K562 (cell line): ENCODE results near the gene ARMC12. TPM values are rescaled to one million over a fixed set of nuclear protein-coding genes. Genes with fewer than 3 reads are reported as not detected.
A peak's percentile ranks its signal among the peaks of the same experiment; 100 is the strongest.

ENCODE experiments used
- ATF1 ChIP-seq, 2 experiments: fragments of 450-650 bp in 1 of 2; IDR thresholded peaks; 2 replicates each; pipeline ENCODE4 v1.6.1; 2016; ENCODE audit warnings: missing compliant biosample characterization in 1 of 2, missing genetic modification characterization in 1 of 2
- EHMT2 ChIP-seq: fragments of 450-650 bp; IDR thresholded peaks from 2 replicates; pipeline ENCODE4 v1.6.1; 2018; ENCODE audit warnings: antibody characterized with exemption
- FOXM1 ChIP-seq, 2 experiments: fragments of 450-650 bp in 1 of 2; sonication (generic) in 1 of 2; formaldehyde crosslinking in 1 of 2; IDR thresholded peaks; 2 replicates each; pipeline versions ENCODE4 v1.6.1 to v1.9.0; 2017 to 2022; ENCODE audit warnings: low read depth in 2 of 2, mild to moderate bottlenecking in 2 of 2, missing genetic modification reagents in 1 of 2, moderate library complexity in 1 of 2
- IFI16 ChIP-seq: fragments of 250-450 bp; sonication (Bioruptor Pico); IDR thresholded peaks from 2 replicates; pipeline ENCODE4 v2.1.2; 2022; ENCODE audit warnings: mild to moderate bottlenecking, inconsistent platforms
- MEF2A ChIP-seq: IDR thresholded peaks from 2 replicates; pipeline ENCODE4 v1.6.1; 2011; ENCODE audit warnings: low read depth, mild to moderate bottlenecking, low read length, moderate library complexity; ENCODE audit not compliant: control insufficient read depth
- NR1H2 ChIP-seq: sonication (generic); formaldehyde crosslinking; IDR thresholded peaks from 2 replicates; pipeline ENCODE4 v1.4.0; 2020; ENCODE audit warnings: mild to moderate bottlenecking, missing genetic modification reagents
- RAD51 ChIP-seq: fragments of 450-650 bp; IDR thresholded peaks from 2 replicates; pipeline ENCODE4 v1.7.1; 2016; ENCODE audit warnings: low read depth, mild to moderate bottlenecking, borderline replicate concordance
- SIX5 ChIP-seq, 2 experiments: IDR thresholded peaks; 2 replicates each; pipeline ENCODE4 v1.6.1; 2011; ENCODE audit warnings: low read length in 2 of 2, borderline replicate concordance in 1 of 2, low read depth in 1 of 2, mild to moderate bottlenecking in 1 of 2, moderate library complexity in 1 of 2; ENCODE audit not compliant: insufficient read depth in 1 of 2
- SNIP1 ChIP-seq: fragments of 450-650 bp; IDR thresholded peaks from 2 replicates; pipeline ENCODE4 v1.7.1; 2017; ENCODE audit warnings: low read depth, mild to moderate bottlenecking
- SRSF7 ChIP-seq: fragments of 200-400 bp; formaldehyde crosslinking; optimal IDR thresholded peaks from 2 replicates; pipeline ENCODE3; 2017; ENCODE audit warnings: mild to moderate bottlenecking, low read depth, low read length
- TCF3 ChIP-seq: sonication (generic); formaldehyde crosslinking; IDR thresholded peaks from 2 replicates; pipeline ENCODE4 v1.4.0; 2020; ENCODE audit warnings: mild to moderate bottlenecking, missing genetic modification reagents
- TRIM28 ChIP-seq: fragments of 450-650 bp; IDR thresholded peaks from 2 replicates; pipeline ENCODE4 v1.6.1; 2017
- ZNF780A ChIP-seq: fragments of 250-450 bp; sonication (Bioruptor Pico); IDR thresholded peaks from 2 replicates; pipeline ENCODE4 v1.5.0; 2021; ENCODE audit warnings: mild to moderate bottlenecking
- ZSCAN29 ChIP-seq: fragments of 450-650 bp; IDR thresholded peaks from 2 replicates; pipeline ENCODE4 v1.6.1; 2017
- polyA plus RNA-seq, 8 experiments: library from polyadenylated mRNA; depleted of rRNA in 4 of 8; stranded (reverse) in 5 of 8; unstranded in 3 of 8; fragments of >200 nt; fragmentation: Nextera tagmentation in 2 of 8; fragmentation: Illumina TruSeq in 1 of 8; extraction: Ambion mirVana in 2 of 8; extraction: Trizol in 1 of 8; gene quantifications; 2 replicates each; pipeline versions ENCODE4 v1.2.1 to v1.2.3, GENCODE V29; 2011 to 2014; ENCODE audit warnings: inconsistent platforms in 1 of 8, missing spikeins in 1 of 8
- total RNA-seq, 7 experiments: library from RNA; depleted of rRNA in 6 of 7; stranded (reverse); fragments of >200 nt in 6 of 7; fragmentation: Illumina TruSeq in 2 of 7; extraction: Trizol in 2 of 7; gene quantifications; 2 replicates each; pipeline versions ENCODE4 v1.2.1 to v1.2.3, GENCODE V29; 2011 to 2021; ENCODE audit warnings: low replicate concordance in 1 of 7
- TF ChIP-seq, protein P1 (sequence below): sonication (generic); formaldehyde crosslinking; IDR thresholded peaks from 2 replicates; pipeline ENCODE4 v1.8.1; 2023; ENCODE audit warnings: mild to moderate bottlenecking, missing genetic modification reagents
- TF ChIP-seq, protein P2 (sequence below): sonication (generic); formaldehyde crosslinking; IDR thresholded peaks from 2 replicates; pipeline ENCODE4 v1.8.1; 2023; ENCODE audit warnings: missing genetic modification reagents, mild to moderate bottlenecking, borderline replicate concordance
- TF ChIP-seq, protein P3 (sequence below): sonication (generic); formaldehyde crosslinking; IDR thresholded peaks from 2 replicates; pipeline ENCODE4 v1.8.0; 2023; ENCODE audit warnings: mild to moderate bottlenecking, missing genetic modification reagents
- TF ChIP-seq, protein P4 (sequence below): fragments of 450-650 bp; formaldehyde crosslinking; IDR thresholded peaks from 2 replicates; pipeline ENCODE4 v1.4.0; 2022; ENCODE audit warnings: missing genetic modification characterization
- TF ChIP-seq, protein P5 (sequence below): sonication (generic); formaldehyde crosslinking; IDR thresholded peaks from 2 replicates; pipeline ENCODE4 v1.5.0; 2020; ENCODE audit warnings: missing genetic modification reagents

Gene ARMC12
- total and polyA plus RNA-seq, 9 of the 15 experiments (the other 6 are each of a cell fraction or from before 2014, with no cell fraction given) = 0.09 to 0.58 (median 0.31) TPM; not detected in 3

DNA sequence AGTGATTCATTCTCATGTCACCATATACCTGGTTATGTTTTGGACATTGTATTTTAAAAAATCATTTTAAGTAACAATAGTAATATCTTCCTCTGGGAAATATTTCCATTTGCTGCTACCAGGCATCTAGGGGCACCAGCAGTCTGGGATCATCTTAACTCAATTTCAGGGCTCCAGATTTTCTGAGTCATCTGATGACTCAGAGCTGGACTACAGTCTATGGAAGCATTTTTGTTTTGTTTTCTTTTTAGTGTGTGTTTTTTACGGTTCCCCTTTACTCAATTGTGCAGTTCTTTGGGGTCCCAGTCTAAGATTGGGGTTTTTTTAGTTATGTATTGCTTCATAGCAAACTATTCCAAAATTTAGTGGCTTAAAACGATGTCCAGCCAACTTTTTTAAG lies 42.4 kb upstream of the ARMC12 start (continued):
- TF ChIP-seq TRIM28 (peak; percentile 99), SNIP1 (no peak), SRSF7 (no peak), RAD51 (no peak), ZNF780A (CRISPR knock-in tag) (no peak), FOXM1 (IDR thresholded peaks at IDR 0.05; ENCODE audit: low read depth) (no peak), FOXM1 (CRISPR knock-in tag; IDR thresholded peaks at IDR 0.05; ENCODE audit: low read depth) (no peak), NR1H2 (CRISPR knock-in tag) (no peak), EHMT2 (0 out of 2 replicates have a peak, but pooled peaks have one; percentile 73), MEF2A (no peak), TCF3 (no peak), ZSCAN29 (no peak), SIX5 (IDR thresholded peaks at IDR 0.05; ENCODE audit: borderline replicate concordance in 1 of 2, insufficient read depth in 1 of 2, low read depth in 1 of 2, low read length in 2 of 2) (no peak), ATF1 (CRISPR knock-in tag; IDR thresholded peaks at IDR 0.05) (no peak), ATF1 (tag; IDR thresholded peaks at IDR 0.05) (no peak; the same call in 1 of the 2 replicates), IFI16 (no peak)
- TF ChIP-seq, protein P1, sequence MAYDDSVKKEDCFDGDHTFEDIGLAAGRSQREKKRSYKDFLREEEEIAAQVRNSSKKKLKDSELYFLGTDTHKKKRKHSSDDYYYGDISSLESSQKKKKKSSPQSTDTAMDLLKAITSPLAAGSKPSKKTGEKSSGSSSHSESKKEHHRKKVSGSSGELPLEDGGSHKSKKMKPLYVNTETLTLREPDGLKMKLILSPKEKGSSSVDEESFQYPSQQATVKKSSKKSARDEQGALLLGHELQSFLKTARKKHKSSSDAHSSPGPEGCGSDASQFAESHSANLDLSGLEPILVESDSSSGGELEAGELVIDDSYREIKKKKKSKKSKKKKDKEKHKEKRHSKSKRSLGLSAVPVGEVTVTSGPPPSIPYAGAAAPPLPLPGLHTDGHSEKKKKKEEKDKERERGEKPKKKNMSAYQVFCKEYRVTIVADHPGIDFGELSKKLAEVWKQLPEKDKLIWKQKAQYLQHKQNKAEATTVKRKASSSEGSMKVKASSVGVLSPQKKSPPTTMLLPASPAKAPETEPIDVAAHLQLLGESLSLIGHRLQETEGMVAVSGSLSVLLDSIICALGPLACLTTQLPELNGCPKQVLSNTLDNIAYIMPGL = no peak
- TF ChIP-seq, protein P2, sequence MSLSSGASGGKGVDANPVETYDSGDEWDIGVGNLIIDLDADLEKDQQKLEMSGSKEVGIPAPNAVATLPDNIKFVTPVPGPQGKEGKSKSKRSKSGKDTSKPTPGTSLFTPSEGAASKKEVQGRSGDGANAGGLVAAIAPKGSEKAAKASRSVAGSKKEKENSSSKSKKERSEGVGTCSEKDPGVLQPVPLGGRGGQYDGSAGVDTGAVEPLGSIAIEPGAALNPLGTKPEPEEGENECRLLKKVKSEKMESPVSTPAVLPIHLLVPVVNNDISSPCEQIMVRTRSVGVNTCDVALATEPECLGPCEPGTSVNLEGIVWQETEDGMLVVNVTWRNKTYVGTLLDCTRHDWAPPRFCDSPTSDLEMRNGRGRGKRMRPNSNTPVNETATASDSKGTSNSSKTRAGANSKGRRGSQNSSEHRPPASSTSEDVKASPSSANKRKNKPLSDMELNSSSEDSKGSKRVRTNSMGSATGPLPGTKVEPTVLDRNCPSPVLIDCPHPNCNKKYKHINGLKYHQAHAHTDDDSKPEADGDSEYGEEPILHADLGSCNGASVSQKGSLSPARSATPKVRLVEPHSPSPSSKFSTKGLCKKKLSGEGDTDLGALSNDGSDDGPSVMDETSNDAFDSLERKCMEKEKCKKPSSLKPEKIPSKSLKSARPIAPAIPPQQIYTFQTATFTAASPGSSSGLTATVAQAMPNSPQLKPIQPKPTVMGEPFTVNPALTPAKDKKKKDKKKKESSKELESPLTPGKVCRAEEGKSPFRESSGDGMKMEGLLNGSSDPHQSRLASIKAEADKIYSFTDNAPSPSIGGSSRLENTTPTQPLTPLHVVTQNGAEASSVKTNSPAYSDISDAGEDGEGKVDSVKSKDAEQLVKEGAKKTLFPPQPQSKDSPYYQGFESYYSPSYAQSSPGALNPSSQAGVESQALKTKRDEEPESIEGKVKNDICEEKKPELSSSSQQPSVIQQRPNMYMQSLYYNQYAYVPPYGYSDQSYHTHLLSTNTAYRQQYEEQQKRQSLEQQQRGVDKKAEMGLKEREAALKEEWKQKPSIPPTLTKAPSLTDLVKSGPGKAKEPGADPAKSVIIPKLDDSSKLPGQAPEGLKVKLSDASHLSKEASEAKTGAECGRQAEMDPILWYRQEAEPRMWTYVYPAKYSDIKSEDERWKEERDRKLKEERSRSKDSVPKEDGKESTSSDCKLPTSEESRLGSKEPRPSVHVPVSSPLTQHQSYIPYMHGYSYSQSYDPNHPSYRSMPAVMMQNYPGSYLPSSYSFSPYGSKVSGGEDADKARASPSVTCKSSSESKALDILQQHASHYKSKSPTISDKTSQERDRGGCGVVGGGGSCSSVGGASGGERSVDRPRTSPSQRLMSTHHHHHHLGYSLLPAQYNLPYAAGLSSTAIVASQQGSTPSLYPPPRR = no peak
- TF ChIP-seq, protein P3, sequence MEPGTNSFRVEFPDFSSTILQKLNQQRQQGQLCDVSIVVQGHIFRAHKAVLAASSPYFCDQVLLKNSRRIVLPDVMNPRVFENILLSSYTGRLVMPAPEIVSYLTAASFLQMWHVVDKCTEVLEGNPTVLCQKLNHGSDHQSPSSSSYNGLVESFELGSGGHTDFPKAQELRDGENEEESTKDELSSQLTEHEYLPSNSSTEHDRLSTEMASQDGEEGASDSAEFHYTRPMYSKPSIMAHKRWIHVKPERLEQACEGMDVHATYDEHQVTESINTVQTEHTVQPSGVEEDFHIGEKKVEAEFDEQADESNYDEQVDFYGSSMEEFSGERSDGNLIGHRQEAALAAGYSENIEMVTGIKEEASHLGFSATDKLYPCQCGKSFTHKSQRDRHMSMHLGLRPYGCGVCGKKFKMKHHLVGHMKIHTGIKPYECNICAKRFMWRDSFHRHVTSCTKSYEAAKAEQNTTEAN (CRISPR knock-in tag) = no peak
- TF ChIP-seq, protein P4, sequence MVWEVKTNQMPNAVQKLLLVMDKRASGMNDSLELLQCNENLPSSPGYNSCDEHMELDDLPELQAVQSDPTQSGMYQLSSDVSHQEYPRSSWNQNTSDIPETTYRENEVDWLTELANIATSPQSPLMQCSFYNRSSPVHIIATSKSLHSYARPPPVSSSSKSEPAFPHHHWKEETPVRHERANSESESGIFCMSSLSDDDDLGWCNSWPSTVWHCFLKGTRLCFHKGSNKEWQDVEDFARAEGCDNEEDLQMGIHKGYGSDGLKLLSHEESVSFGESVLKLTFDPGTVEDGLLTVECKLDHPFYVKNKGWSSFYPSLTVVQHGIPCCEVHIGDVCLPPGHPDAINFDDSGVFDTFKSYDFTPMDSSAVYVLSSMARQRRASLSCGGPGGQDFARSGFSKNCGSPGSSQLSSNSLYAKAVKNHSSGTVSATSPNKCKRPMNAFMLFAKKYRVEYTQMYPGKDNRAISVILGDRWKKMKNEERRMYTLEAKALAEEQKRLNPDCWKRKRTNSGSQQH (CRISPR knock-in tag) = no peak
- TF ChIP-seq, protein P5, sequence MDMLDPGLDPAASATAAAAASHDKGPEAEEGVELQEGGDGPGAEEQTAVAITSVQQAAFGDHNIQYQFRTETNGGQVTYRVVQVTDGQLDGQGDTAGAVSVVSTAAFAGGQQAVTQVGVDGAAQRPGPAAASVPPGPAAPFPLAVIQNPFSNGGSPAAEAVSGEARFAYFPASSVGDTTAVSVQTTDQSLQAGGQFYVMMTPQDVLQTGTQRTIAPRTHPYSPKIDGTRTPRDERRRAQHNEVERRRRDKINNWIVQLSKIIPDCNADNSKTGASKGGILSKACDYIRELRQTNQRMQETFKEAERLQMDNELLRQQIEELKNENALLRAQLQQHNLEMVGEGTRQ (CRISPR knock-in tag) = no peak
